AG08396 (cell line): ENCODE measurements around the gene KIF5C.

Source experiments
- DNase-seq: peaks from one replicate; pipeline ENCODE4 v3.0.0; 2012; ENCODE audit warnings: low spot score, mixed read lengths

KIF5C gene

DNA sequence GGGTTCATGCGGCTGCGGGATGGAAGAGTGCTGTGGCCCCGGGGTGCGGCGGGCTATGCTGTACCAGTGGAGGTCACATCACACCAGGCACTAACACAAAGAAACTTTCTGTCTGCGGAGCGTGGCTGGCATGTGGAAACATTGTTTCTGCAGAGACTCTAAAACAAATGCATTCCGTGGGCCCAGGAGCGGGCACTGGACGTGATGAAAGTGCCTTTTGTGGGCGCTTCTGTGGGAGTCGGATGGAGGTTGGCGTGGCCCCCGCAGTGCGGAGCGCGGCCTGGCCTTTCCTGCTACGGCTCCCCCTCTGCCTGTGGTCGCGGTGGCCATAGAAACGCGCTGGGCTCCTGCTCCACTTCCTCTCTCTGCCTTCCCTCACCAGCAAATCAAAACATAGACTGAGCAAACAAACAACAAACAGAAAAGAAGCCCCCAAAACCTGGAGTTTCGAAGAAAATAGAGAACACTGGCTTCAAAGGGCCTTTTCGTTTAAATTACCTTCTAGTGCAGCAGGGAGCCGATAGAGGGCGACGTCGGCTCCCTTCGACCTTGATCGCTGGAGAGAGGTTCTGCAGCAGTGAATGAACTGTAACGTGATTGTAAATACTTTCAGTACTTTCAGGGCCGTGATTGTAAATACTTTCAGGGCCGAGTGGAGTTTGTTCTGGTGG is 51.4 kb downstream of the KIF5C start:
- DNase-seq: peak; percentile 50

- DNase-seq: no peak
These were observed 52.0 kb downstream of the KIF5C start for GRCh38 chr2:148926981-148927401.

DNA sequence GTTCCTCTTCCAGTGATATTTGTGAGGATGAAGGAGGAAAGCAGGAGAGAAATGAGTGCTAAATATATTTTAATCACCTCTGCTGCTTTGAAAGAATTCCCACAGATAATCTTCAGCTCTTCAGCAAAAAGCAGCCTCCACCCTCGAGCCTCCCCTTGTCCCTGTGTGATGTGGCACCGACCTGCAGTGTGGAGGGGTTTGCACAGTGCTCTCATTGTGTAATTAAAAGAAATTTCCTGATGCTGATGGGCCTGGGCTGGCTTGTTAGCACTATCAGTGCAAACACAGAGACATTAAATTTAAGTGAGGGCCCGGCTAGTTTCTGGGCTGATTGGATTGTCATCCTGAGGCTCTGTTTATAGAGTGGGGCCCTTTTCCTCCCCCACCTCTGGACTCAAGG is 53.4 kb downstream of the KIF5C start:
- DNase-seq: no peak

DNA sequence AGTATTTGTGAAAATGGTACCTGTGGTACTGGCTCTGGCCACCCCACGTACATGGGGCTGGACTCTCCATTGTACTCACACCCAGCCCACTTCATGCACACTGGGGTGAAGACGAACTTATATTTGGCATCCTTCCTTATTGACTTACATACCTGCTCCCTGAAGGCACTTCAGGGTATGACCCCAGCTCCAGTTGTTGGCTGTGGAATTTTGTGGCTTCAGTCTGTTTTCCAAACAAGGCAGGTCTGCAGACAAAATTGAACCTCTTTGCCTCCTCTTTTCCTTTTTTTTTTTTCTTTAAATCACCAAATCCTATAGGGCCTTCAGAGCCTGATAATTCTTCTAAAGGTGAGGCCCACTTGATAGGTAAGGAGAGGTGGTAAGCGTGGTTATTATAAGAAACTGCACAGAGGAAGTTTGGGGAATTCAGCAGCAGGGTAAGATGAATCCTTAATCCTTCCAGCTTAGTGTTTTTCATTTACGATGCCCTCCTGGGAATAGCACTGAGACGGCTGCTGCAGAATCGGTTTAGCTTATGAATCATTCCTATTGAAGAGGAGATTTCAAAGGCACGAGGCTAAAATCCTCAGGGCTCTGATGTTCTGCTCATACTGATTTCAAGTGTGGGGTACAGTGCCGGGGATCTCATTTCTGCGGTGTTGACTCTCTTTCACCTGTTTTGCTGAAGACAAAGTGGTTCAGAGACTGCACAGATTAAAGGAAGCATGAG is 55.2 kb downstream of the KIF5C start:
- DNase-seq: no peak

- no peak for DNase-seq
These were observed 57.5 kb downstream of the KIF5C start for GRCh38 chr2:148932536-148932935.

DNA sequence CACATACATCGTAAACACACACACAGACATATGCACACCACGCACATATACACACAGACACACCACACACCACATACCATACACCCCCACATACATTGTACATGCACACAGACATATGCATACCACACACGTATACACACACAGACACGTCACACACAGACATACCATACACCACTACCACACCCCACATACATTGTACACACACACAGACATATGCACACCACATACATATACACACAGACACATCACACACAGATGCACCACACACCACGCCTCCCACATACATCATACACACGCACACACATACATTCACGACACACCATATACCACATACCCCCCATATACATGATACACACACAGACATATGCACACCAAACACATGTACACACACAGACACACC is 58.4 kb downstream of the KIF5C start:
- no peak for DNase-seq

DNA sequence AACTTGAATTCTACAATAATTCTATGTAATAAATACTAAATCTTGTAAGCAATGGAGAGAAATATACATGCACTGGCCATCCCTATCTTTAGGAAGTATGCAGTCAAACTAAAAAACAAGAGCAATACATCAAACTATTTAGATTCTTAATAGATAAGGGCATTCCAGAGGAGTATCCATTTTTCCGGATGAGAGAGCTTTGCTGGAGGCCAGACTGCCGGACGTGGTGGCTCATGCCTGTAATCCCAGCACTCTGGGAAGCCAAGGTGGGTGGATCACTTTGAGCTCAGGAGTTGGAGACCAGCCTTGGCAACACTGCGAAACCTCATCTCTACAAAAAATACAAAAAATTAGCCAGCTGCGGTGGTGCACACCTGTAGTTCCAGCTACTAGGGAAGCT is 60.8 kb downstream of the KIF5C start:
- no peak for DNase-seq

GRCh38 chr2:148936857-148937450 is 61.9 kb downstream of the KIF5C start:
- no peak for DNase-seq

GRCh38 chr2:148939271-148939670 is 64.2 kb downstream of the KIF5C start:
- no peak for DNase-seq

- DNase-seq: no peak
These were observed 68.1 kb downstream of the KIF5C start for GRCh38 chr2:148943097-148943496.

GRCh38 chr2:148944536-148944935 is 69.5 kb downstream of the KIF5C start:
- DNase-seq: no peak

GRCh38 chr2:148947299-148947698 is 72.3 kb downstream of the KIF5C start:
- no peak for DNase-seq

GRCh38 chr2:148948868-148949267 is 73.8 kb downstream of the KIF5C start:
- no peak for DNase-seq

DNA sequence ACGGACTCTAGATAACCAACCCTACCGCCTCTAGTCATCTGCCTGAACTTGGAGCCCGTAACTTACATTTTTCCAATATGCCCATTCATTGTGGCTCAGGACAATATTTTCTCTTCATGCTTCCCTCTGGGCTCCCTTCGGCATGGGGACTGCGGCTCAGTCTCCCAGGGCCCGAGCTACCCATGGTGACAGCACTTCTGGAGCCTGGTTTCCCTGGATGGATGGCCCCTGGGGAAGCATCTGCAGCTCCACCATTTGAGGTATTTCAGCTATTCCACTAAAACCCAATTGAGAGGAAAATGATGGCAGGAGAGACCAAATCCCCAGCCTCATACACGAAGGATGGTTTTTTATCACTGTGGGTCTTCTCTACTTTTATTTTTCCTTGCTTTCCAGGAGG is 74.3 kb downstream of the KIF5C start:
- DNase-seq: no peak

DNA sequence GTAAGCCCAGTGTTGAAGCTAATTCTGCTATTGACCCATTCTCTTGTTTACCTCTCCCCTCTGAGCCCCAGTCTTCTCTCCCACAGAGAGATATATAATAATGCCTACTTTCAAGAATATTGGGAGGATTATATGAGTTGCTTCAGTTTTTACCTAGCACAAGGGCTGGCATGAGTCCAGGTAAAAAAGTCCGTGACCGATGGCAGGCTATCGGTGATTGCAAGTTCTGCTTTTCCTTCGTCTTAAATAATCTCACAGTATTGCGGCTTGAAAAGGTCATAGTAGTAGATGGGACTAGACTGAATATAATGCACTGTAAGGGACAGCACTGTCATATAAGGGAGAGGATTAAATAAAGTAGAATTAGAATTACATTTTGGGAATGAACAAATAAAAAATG is 77.6 kb downstream of the KIF5C start:
- DNase-seq: no peak

DNA sequence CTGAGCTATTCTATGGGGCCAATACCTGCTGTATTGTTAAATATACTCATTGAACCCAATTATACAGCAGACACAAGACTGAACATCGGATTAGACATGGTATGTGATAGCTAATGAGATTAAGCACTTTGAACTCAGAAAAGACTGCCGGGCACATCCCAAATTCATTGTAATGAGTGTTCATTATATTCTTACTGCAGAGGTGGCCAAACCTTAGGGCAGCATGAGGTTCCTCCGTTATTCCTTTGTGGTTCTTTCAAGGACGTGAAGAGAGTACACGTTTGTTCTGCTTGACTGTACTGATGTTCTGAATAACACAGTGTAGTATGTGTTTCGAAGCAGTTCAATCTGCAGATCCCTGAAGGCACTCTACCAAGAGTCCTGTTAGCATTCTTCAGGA is 78.4 kb downstream of the KIF5C start:
- no peak for DNase-seq

- no peak for DNase-seq
These were observed 79.5 kb downstream of the KIF5C start for GRCh38 chr2:148954536-148954935.

GRCh38 chr2:148955798-148956197 is 80.8 kb downstream of the KIF5C start:
- no peak for DNase-seq

DNA sequence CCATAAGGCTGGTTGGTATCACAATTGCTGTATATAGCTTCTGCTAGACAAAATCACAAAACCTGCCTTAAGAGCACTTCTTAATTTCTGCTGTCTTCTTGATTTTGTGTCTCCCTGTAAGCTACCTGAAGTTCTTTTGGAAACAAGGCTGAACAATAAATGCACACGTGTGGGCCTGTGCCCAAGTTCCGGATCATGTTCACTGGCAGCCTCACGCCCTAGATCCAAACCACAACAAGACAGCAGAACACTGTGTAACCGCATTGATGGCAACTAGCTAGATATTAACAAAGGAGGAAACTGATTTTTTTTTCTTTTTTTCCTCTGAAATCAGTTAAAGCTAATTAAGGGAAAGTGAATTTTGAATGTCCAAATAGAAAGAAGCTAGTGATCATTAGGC is 82.0 kb downstream of the KIF5C start:
- DNase-seq: no peak

- DNase-seq: no peak
These were observed 84.7 kb downstream of the KIF5C start for GRCh38 chr2:148959745-148960144.

GRCh38 chr2:148960483-148960882 is 85.5 kb downstream of the KIF5C start:
- no peak for DNase-seq

DNA sequence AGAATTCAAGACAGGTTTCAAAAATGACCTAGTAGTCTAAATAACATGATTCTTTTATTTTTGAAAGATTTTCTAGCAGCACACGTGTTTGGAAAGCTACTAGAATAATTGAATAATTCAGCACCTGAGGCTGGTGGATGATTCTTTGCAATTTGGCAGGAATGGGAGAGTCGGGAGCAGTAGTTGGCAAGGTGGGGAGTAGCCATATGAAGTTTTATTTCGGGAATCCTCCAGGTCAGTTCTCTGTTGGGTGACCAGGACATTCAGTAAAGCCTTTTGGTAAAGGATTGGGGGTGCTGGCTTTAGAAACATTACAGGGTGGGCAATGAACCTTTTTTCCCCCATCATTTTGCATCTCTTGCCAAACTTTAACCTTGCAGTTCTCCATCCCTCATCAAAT is 88.4 kb downstream of the KIF5C start:
- DNase-seq: no peak

- no peak for DNase-seq
These were observed 90.8 kb downstream of the KIF5C start for GRCh38 chr2:148965623-148966437.
